ENCODE results near the gene PLCB4. TPM values are rescaled to one million over a fixed set of nuclear protein-coding genes. Genes with fewer than 3 reads are reported as not detected.

Gene PLCB4
- total RNA-seq, 1 donor from 2014 or later, result 59.6 TPM

GRCh38 chr20:9332791-9333479, 264.0 kb downstream of the PLCB4 start:
- no peak for DNase-seq (ENCODE audit: low read depth)
- H3K4me3 ChIP-seq (ENCODE audit: low read depth, low read length), result no peak overlapping the region
- TF ChIP-seq, protein P1, sequence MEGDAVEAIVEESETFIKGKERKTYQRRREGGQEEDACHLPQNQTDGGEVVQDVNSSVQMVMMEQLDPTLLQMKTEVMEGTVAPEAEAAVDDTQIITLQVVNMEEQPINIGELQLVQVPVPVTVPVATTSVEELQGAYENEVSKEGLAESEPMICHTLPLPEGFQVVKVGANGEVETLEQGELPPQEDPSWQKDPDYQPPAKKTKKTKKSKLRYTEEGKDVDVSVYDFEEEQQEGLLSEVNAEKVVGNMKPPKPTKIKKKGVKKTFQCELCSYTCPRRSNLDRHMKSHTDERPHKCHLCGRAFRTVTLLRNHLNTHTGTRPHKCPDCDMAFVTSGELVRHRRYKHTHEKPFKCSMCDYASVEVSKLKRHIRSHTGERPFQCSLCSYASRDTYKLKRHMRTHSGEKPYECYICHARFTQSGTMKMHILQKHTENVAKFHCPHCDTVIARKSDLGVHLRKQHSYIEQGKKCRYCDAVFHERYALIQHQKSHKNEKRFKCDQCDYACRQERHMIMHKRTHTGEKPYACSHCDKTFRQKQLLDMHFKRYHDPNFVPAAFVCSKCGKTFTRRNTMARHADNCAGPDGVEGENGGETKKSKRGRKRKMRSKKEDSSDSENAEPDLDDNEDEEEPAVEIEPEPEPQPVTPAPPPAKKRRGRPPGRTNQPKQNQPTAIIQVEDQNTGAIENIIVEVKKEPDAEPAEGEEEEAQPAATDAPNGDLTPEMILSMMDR (conservative IDR thresholded peaks at IDR 0.05; ENCODE audit: low read depth, low read length), result no peak

DNA sequence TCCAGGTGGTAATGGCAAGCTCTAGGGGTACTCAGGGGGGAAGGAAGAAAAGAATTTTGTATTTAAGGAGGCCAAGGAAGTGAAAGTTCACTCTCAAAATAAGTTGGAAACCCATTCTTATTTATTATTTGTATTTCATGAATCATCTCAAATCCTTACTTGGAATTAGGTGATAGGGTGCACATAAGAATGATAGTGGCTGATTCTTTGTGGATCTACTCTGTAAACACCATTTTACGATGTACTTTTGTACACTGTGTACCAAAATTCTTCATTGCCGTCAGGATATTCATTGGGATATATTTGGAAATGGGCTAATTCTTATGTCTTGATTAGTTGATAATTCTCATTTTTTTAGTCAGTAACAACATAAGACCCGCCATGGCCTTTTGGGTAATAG, 266.0 kb downstream of the PLCB4 start:
- no peak for DNase-seq (ENCODE audit: low read depth)
- TF ChIP-seq, protein P1 (conservative IDR thresholded peaks at IDR 0.05; ENCODE audit: low read depth, low read length), result no peak

GRCh38 chr20:9338101-9338500, 269.2 kb downstream of the PLCB4 start:
- no peak overlapping the region for H3K4me3 ChIP-seq (ENCODE audit: low read depth, low read length)
- TF ChIP-seq, protein P1 (conservative IDR thresholded peaks at IDR 0.05; ENCODE audit: low read depth, low read length), result no peak
- DNase-seq (ENCODE audit: low read depth), result no peak

More for the DNA sequence above, 266.0 kb downstream of the PLCB4 start:
- no peak overlapping the region for H3K4me3 ChIP-seq (ENCODE audit: low read depth, low read length)

DNA sequence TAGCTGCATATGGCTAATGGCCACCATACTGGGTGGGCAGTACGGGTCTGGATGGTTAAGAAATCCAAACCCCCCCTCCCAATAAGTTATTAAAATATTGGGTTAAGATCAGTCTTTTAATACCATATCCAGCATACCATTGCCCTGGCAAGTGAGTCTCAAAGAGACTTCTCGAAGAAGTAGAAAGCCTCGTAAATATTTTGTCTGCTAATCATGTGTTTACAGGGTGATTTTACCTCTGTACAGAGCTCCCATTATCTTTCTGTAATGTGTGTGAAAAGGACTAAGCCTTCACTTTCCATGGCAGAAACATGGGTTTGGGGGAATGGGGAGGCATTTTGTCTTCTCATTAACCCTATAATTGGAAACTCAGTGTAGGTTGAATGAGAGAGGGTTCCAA, 270.8 kb downstream of the PLCB4 start:
- H3K4me3 ChIP-seq (ENCODE audit: low read depth, low read length), result no peak overlapping the region
- no peak for DNase-seq (ENCODE audit: low read depth)
- TF ChIP-seq, protein P1 (conservative IDR thresholded peaks at IDR 0.05; ENCODE audit: low read depth, low read length), result no peak

DNA sequence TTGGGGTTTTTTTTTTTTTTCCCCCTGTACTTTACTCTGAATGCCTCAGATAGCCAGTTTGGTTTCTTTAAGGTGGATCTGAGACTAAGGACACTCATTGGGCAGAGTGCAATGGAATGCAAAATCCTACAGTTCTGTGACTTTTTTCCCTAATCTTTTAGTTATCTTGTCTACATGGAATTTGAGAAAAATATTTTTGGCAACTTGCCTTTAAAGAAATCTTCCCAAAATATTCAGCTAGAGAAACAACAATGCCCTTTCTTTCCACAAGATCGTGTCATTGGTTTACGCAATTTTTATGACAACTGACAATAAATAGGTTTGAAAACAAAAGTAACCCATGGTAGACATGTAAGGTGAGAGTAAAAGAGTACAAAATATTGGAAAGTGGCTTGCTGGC, 273.8 kb downstream of the PLCB4 start:
- DNase-seq (ENCODE audit: low read depth), result no peak
- no peak overlapping the region for H3K4me3 ChIP-seq (ENCODE audit: low read depth, low read length)
- TF ChIP-seq, protein P1 (conservative IDR thresholded peaks at IDR 0.05; ENCODE audit: low read depth, low read length), result no peak

DNA sequence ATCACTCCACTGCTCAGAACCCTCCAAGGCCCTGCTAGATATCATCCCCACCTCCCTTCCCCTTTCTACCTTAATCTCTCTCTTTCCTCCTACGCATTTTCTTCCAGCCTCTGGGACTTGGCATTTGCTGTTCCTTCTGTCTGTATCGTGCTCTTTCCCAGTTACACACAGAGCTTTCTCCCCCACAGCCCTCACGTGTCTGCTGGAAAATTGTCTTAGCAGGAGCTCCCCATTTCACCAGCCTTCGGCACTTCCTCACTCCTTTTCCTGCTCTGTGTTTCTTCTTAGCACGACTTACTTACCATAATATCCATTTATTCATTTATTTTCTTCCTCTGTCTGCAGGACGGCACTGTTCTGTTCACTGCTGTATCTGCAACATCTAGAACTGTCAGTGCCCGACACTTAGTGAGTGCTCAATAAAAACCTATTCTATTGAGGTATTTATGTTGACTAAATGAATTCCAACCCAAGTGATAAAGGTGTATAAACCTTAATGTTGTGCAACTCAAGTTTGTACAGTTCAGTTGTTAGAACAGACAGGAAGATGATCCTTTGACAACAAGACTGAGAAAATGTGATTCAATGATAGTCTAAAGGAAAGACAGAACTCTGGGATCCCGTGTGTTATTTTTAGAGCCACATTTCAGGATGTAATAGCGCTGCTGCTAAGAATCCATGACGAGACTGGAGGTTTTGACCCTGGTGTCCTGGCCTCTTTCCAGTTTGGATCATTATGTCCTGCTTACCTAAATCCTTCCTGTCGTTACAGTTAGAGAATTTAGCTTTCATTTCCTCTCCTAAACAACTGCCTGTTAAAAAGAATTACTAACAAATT, 275.4 kb downstream of the PLCB4 start:
- DNase-seq (ENCODE audit: low read depth), result peak; percentile 52
- TF ChIP-seq, protein P1 (conservative IDR thresholded peaks at IDR 0.05; ENCODE audit: low read depth, low read length), result no peak
- H3K4me3 ChIP-seq (ENCODE audit: low read depth, low read length), result no peak overlapping the region
